ENCODE results near the gene GNG12.
"Not testable (repeated sequence)": the region's sequence is repeated elsewhere in the genome, so short reads cannot be mapped to it uniquely, and the experiment has no call there.

GNG12 gene

DNA sequence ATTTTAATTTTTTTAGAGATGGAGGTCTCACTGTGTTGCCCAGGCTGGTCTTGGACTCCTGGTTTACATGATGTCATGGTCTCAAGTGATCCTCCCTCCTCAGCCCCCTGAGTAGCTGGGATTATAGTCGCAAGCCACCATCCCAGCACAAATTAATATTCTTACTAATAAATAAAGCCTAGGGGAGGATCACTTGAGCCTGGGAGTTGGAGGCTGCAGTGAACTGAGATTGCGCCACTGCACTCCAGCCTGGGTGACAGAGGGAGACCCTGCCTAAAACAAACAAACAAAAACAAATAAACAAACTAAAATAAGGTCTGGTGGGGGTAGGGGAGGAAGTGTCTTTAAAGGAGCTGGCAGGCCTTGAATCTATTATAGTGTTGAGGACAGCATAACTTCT lies 157.0 kb downstream of the GNG12 start:
- no peak for DNase-seq

DNA sequence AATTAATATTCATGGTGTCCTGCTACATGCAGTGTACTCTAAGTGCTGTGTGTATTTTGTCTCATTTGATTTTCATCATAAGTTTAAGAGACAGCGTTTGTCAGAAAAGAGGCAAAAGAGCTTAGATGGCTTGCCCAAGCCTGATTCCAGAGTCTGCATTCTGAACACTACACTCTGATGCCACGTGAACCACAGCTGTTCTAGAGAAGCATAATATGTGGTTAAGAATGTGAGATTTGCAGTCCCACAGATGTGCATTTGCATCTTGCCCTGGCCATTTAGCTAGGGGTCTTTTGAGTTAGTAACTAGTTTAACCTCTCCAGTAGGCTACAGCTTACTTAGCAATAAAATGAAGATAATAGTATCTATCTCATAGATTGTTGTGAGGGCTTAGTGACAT lies 157.5 kb downstream of the GNG12 start:
- no peak for DNase-seq

GRCh38 chr1:67674260-67675011 lies 158.8 kb downstream of the GNG12 start:
- peak; percentile 97 for DNase-seq

DNA sequence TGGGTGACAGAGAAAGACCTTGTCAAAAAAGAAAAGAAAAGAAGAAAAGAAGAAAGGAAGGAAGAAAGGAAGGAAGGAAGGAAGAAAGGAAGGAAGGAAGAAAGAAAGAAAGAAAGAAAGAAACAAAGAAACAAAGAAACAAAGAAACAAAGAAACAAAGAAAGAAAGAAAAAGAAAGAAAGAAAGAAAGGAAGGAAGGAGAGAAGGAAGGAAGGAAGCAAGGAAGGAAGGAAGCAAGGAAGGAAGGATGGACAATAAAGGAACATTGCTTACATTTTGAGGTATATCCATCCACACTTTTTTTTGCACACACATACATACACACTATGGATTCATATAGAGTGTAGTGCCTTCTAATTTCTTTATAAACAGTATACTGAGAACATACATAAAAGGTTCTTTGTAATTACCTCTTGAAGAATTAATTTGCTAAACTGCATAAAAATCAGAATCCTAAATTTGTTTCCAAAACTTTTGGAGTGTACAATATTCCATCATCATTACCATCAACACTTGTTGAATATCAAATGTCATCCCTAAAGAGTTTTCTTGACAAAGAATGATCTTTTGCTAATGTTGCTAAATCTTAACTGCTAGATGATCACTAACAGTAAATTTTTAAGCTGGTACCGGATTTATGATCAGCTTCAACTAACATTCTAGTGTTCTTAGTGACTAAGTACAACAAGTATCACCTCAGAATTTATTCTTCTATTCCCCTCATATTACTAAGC lies 159.6 kb downstream of the GNG12 start:
- DNase-seq: no peak

GRCh38 chr1:67672260-67672803 lies 160.9 kb downstream of the GNG12 start:
- peak; percentile 93 for DNase-seq

DNA sequence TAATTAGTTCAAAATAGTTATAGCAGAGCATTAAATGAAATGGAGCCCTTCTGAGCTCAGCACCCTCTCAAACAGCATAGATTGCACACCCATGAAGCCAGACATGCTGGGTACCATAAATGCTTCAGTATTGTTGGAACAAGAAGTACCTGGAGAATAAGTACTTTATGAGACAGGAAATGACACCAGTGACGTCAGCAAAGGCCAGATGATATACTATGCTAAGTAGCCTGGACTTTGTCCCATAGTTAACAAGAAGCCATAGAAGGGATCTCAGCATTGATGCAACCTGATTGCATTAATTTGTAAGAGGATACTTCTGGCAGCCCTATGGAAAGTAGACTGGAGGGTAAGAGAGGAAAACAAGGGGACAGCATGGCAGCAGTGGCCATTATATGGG lies 164.6 kb downstream of the GNG12 start:
- peak; percentile 97 for DNase-seq

- no peak for DNase-seq
Measured at GRCh38 chr1:67666636-67667035, 166.6 kb downstream of the GNG12 start.

DNA sequence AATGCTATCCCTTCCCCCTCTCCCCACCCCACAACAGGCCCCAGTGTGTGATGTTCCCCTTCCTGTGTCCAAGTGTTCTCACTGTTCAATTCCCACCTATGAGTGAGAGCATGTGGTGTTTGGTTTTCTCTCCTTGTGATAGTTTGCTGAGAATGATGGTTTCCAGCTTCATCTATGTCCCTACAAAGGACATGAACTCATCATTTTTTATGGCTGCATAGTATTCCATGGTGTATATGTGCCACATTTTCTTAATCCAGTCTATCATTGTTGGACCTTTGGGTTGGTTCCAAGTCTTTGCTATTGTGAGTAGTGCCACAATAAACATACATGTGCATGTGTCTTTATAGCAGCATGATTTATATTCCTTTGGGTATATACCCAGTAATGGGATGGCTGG lies 168.0 kb downstream of the GNG12 start:
- DNase-seq: not testable (repeated sequence)

- peak; percentile 85 for DNase-seq
Measured at GRCh38 chr1:67664048-67664447, 169.2 kb downstream of the GNG12 start.

- no peak for DNase-seq
Measured at GRCh38 chr1:67662884-67663283, 170.4 kb downstream of the GNG12 start.

DNA sequence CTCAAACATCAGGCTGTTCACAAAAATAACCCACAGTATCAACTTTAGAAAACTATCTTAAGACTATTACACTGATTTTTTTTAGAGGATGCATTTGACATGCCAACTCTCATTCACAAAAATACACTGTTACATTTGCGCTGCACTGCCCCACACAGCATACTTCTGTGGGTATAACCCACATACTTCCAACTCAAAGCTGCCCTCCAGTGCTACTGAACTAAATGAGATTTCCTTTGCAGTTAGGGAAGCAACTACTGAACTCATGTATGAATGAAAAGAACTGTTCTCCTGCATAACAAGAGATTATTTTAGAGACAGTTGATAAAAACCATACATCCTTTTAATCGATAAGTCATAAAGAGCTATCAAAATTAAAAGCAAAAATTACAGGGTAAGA lies 174.0 kb downstream of the GNG12 start:
- DNase-seq: no peak

DNA sequence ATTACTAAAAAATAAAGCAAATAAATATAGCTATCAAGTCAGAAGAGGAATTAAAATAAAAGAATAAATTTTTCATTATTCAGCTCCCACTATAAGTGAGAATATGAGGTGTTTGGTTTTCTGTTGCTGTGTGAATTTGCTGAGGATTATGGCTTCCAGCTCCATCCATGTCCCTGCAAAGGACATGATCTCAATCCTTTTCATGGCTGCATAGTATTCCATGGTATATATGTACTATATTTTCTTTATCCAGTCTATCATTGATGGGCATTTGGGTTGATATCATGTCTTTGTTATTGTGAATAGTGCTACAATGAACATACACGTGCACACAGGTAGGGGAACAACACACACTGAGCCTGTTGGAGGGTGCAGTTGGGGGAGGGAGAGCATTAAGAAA lies 176.1 kb downstream of the GNG12 start:
- DNase-seq: not testable (repeated sequence)

DNA sequence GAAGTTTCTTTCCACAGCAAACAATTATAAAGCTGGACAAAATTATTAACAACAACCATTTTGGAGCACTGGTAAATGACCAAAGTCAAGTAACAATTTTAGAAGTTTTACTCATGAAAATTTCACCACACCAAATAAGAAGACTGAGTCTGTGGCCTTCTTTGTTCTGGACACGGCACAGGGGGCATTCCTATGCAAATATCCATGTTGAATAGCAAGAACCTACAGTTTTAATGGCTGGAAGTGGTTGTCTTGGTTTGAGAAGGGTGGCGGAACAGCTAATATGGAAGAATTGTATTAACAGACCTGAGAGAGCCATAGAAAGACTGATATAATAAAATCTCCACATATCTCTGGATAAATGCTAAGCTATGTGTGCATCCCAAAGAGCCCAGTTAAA lies 177.7 kb downstream of the GNG12 start:
- no peak for DNase-seq

GRCh38 chr1:67653304-67653703 lies 180.0 kb downstream of the GNG12 start:
- no peak for DNase-seq

DNA sequence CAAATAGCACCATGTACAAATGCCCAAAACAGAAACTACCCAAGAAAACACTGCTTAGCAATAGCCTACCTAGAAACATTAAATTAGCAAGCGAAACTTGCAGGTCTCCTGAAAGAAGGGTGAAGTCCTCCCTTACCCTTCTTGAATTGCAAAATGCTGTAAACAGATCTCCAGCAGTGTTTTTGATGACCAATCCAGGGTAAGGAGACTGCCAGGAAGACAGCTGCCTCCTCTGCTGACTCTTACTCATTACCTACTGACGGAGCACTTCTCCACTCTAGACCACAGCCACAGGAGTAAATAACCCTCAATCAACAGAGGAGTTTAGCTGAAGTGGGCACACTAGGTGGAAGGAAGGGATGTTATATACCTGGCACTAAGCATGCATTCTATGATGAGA lies 180.5 kb downstream of the GNG12 start:
- DNase-seq: peak; percentile 94
